ENCODE data around the gene NPHP4.
"Not testable (repeated sequence)": the region's sequence is repeated elsewhere in the genome, so short reads cannot be mapped to it uniquely, and the experiment has no call there.

The NPHP4 gene

GRCh38 chr1:6024376-6024775, 32.2 kb upstream of the NPHP4 start:
- in situ Hi-C loops (cut with MboI; ENCODE audit: low sequenced_read_pairs), result no loop called here

- in situ Hi-C loops (cut with MboI; ENCODE audit: low sequenced_read_pairs), result no loop called here
These were observed 31.1 kb upstream of the NPHP4 start for GRCh38 chr1:6023346-6023745.

- in situ Hi-C loops (cut with MboI; ENCODE audit: low sequenced_read_pairs), result no loop called here
These were observed 30.0 kb upstream of the NPHP4 start for GRCh38 chr1:6022193-6022592.

GRCh38 chr1:6019166-6019845, 27.1 kb upstream of the NPHP4 start:
- in situ Hi-C loops (cut with MboI; ENCODE audit: low sequenced_read_pairs), result no loop called here

GRCh38 chr1:6017654-6018053, 25.4 kb upstream of the NPHP4 start:
- in situ Hi-C loops (cut with MboI; ENCODE audit: low sequenced_read_pairs), result not testable (repeated sequence)

GRCh38 chr1:6016191-6016865, 24.1 kb upstream of the NPHP4 start:
- in situ Hi-C loops (cut with MboI; ENCODE audit: low sequenced_read_pairs), result no loop called here

- in situ Hi-C loops (cut with MboI; ENCODE audit: low sequenced_read_pairs), result no loop called here
These were observed 22.1 kb upstream of the NPHP4 start for GRCh38 chr1:6014130-6014999.

GRCh38 chr1:6013491-6013890, 21.3 kb upstream of the NPHP4 start:
- in situ Hi-C loops (cut with MboI; ENCODE audit: low sequenced_read_pairs), result no loop called here

GRCh38 chr1:6012529-6013318, 20.5 kb upstream of the NPHP4 start:
- in situ Hi-C loops (cut with MboI; ENCODE audit: low sequenced_read_pairs), result no loop called here

GRCh38 chr1:6011946-6012258, 19.7 kb upstream of the NPHP4 start:
- in situ Hi-C loops (cut with MboI; ENCODE audit: low sequenced_read_pairs), result no loop called here

- in situ Hi-C loops (cut with MboI; ENCODE audit: low sequenced_read_pairs), result no loop called here
These were observed 19.1 kb upstream of the NPHP4 start for GRCh38 chr1:6011161-6011945.

GRCh38 chr1:6010554-6010953, 18.3 kb upstream of the NPHP4 start:
- in situ Hi-C loops (cut with MboI; ENCODE audit: low sequenced_read_pairs), result no loop called here

- in situ Hi-C loops (cut with MboI; ENCODE audit: low sequenced_read_pairs), result no loop called here
These were observed 17.2 kb upstream of the NPHP4 start for GRCh38 chr1:6009120-6010040.

- in situ Hi-C loops (cut with MboI; ENCODE audit: low sequenced_read_pairs), result no loop called here
These were observed 16.5 kb upstream of the NPHP4 start for GRCh38 chr1:6008696-6009095.

- in situ Hi-C loops (cut with MboI; ENCODE audit: low sequenced_read_pairs), result no loop called here
These were observed 15.8 kb upstream of the NPHP4 start for GRCh38 chr1:6008084-6008415.

GRCh38 chr1:6007318-6008083, 15.3 kb upstream of the NPHP4 start:
- in situ Hi-C loops (cut with MboI; ENCODE audit: low sequenced_read_pairs), result no loop called here

GRCh38 chr1:6006882-6007281, 14.7 kb upstream of the NPHP4 start:
- in situ Hi-C loops (cut with MboI; ENCODE audit: low sequenced_read_pairs), result no loop called here

- in situ Hi-C loops (cut with MboI; ENCODE audit: low sequenced_read_pairs), result no loop called here
These were observed 13.2 kb upstream of the NPHP4 start for GRCh38 chr1:6005276-6005917.

Measured in HL-60/S4 treated with retinoic acid at 250 ng/mL for 4 days and 3 days (cell line).